Activated naive CD4-positive, alpha-beta T cell treated with anti-CD3 and anti-CD28 coated beads, Interleukin-2, amount 50 U/mL, for 24 hours (primary cell): ENCODE results near the gene CYSLTR1.
"Not testable (repeated sequence)": the region's sequence is repeated elsewhere in the genome, so short reads cannot be mapped to it uniquely, and the experiment has no call there.

Source experiments
- H3K27ac Mint-ChIP-seq: one replicate; pipeline ENCODE4 v1.8.0; 2021; ENCODE audit warnings: mild to moderate bottlenecking, mixed read lengths
- H3K27me3 Mint-ChIP-seq: one replicate; pipeline ENCODE4 v1.8.0; 2021; ENCODE audit warnings: mixed read lengths
- H3K36me3 Mint-ChIP-seq: one replicate; pipeline ENCODE4 v1.8.0; 2021; ENCODE audit warnings: mixed read lengths
- H3K4me1 Mint-ChIP-seq: one replicate; pipeline ENCODE4 v1.8.0; 2021; ENCODE audit warnings: mixed read lengths
- H3K4me3 Mint-ChIP-seq: one replicate; pipeline ENCODE4 v1.8.0; 2021; ENCODE audit warnings: mild to moderate bottlenecking, mixed read lengths
- H3K9me3 Mint-ChIP-seq: one replicate; pipeline ENCODE4 v1.8.0; 2021; ENCODE audit warnings: mixed read lengths

CYSLTR1 gene

DNA sequence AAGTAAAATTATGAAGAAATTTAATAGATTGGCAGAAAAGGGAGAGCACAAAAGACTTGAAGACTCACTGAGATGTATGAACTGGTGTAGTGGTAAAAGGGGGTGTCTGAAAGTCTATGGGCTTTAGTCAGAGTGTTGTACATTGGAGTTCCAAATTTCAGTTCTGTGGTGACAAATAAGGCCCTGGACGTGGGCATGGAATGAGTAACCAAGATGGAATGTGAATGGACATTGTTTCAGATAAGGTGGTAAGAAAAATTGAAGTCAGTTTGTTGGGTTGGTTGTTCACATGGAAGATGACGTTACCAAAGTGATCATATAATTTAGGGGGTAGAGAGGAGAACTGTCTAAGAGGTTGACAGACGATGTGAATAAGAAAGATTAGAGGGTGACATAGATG, 13.9 kb downstream of the CYSLTR1 start:
- H3K27ac Mint-ChIP-seq = peak overlapping the region; percentile 93
- H3K36me3 Mint-ChIP-seq = peaks cover 39% of the 10 kb centered on the region
- H3K9me3 Mint-ChIP-seq = no peaks in the 10 kb centered on the region
- H3K27me3 Mint-ChIP-seq = no peaks in the 10 kb centered on the region
- H3K4me1 Mint-ChIP-seq = peaks cover 91% of the 10 kb centered on the region
- peak overlapping the region; percentile 74 for H3K4me3 Mint-ChIP-seq

DNA sequence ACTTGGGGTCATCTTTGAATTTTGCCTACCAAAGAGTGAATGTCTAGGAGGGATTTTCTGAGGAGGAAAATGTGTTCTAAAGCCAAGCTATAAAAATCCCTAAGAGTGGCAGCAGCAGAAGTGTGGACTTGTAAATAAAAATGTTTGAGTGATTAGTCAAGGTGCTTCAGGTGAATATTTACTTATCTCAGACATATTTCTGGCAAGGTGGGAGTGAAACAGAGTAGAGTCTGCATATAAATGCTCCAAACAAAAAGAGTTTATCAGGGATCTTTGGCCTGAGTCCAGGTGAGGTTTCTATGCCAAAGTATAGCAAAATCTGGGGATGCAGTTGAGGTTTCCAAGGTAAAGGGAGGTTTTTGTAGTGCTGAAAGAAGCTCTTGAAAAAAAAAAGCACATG, 19.7 kb downstream of the CYSLTR1 start:
- Mint-ChIP-seq H3K36me3 (peaks cover 34% of the 10 kb centered on the region), H3K9me3 (no peaks in the 10 kb centered on the region), H3K4me1 (peaks cover 48% of the 10 kb centered on the region), H3K27me3 (no peaks in the 10 kb centered on the region), H3K27ac (no peak overlapping the region), H3K4me3 (no peak overlapping the region)

DNA sequence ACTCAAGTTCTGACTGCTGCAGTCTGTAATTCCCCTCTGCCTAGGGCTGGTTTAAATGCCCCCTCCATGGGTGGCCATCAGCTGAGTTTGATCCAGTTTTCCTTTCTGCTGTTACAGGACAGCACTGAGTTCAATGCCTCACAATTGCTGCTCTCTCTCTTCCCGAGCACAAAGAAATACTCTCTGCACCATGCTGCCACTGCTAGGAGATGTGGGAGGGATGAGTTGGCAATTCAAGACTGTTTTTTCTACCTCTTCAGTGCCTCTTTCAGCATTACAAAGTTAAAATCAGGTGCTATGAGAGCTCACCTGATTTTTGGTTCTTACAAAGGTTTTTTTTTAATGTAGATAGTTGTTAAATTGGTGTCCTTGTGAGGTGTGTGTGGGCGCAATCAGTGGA, 24.3 kb downstream of the CYSLTR1 start:
- Mint-ChIP-seq H3K27ac (no peak overlapping the region), H3K9me3 (no peaks in the 10 kb centered on the region), H3K36me3 (peaks cover 23% of the 10 kb centered on the region), H3K4me3 (no peak overlapping the region), H3K27me3 (no peaks in the 10 kb centered on the region), H3K4me1 (peaks cover 7% of the 10 kb centered on the region)

DNA sequence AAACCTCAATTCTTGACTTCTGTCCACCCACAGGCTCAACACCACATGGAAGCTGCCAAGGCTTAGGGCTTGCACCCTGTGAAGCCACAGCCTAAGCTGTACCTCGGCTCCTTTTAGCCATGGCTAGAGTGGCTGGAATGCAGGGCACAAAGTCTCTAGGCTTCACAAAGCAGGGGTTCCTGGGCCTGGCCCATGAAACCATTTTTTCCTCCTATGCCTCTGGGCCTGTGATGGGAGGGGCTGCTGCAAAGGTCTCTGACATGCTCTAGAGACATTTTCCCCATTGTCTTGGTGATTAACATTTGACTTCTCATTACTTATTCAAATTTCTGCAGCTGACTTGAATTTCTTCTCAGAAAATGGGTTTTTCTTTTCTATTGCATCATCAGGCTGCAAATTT, 26.5 kb downstream of the CYSLTR1 start:
- not testable (repeated sequence) for H3K27ac Mint-ChIP-seq, H3K4me3 Mint-ChIP-seq, H3K4me1 Mint-ChIP-seq, H3K27me3 Mint-ChIP-seq, H3K9me3 Mint-ChIP-seq
- H3K36me3 Mint-ChIP-seq = peaks cover 24% of the 10 kb centered on the region

DNA sequence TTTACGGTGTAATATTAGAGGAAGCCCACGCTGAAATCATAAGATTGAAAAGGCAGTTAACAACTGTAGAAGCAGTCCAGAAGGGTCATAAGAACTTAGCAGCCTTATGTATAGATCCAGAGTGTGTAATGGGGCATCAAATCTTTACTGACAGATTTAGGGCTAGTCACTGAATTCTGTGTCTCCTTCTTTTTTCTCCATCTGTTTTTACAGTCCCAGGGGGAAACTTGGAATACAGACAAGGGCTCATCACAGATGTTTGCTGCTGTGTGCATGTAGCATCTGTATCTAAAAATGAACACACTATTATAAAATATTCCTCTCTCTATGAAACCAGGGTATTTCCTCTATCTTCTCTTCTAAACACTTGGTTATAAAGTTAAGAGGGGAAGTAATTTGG, 43.9 kb downstream of the CYSLTR1 start:
- no peaks in the 10 kb centered on the region for H3K27me3 Mint-ChIP-seq

DNA sequence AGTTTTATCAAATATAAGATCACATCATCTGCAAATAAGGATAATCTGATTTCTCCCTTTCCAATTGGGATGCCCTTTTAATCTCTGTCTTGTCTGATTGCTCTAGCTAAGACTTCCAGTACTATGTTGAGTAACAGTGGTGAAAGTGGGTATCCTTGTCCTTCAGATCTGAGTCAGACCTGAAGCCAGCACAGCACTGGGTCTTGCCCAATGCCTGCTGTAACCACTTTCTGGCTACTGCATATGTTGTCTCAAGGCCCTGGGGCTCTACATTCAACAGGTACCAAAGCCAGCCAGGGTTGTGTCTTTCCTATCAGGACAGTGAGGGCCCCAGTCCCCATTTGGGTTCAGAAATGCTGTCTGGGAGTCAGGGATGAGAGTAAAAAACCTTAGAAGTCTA, 90.3 kb downstream of the CYSLTR1 start:
- Mint-ChIP-seq H3K4me1 (no peaks in the 10 kb centered on the region), H3K27ac (no peak overlapping the region), H3K4me3 (no peak overlapping the region), H3K36me3 (no peaks in the 10 kb centered on the region), H3K9me3 (no peaks in the 10 kb centered on the region), H3K27me3 (no peaks in the 10 kb centered on the region)

More for the DNA sequence above, 43.9 kb downstream of the CYSLTR1 start:
- no peak overlapping the region for H3K4me3 Mint-ChIP-seq
- peaks cover under 1% of the 10 kb centered on the region for H3K4me1 Mint-ChIP-seq
- H3K36me3 Mint-ChIP-seq = peaks cover 24% of the 10 kb centered on the region
- no peak overlapping the region for H3K27ac Mint-ChIP-seq
- no peaks in the 10 kb centered on the region for H3K9me3 Mint-ChIP-seq

DNA sequence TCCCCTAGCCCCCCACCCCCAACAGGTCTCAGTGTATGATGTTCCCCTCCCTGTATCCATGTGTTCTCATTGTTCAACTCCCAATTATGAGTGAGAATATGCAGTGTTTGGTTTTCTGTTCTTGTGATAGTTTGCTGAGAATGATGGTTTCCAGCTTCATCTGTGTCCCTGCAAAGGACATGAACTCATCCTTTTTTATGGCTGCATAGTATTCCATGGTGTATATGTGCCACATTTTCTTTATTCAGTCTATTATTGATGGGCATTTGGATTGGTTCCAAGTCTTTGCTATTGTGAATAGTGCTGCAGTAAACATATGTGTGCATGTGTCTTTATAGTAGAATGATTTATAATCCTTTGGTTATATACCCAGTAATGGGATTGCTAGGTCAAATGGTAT, 101.4 kb downstream of the CYSLTR1 start:
- H3K9me3 Mint-ChIP-seq, H3K27ac Mint-ChIP-seq, H3K4me1 Mint-ChIP-seq: not testable (repeated sequence)

More for the DNA sequence above, 101.4 kb downstream of the CYSLTR1 start:
- not testable (repeated sequence) for H3K27me3 Mint-ChIP-seq, H3K4me3 Mint-ChIP-seq, H3K36me3 Mint-ChIP-seq
